Adrenal gland (tissue), 12 donors: ENCODE data around the gene TTC21B. TPM values are rescaled to one million over a fixed set of nuclear protein-coding genes. Genes with fewer than 3 reads are reported as not detected.

ENCODE experiments used
- DNase-seq, 7 donors: peaks; one replicate each; pipeline ENCODE4 v3.0.0-alpha.2; 2019 to 2020
- H3K27ac ChIP-seq, 5 donors: fragments of 200-600 bp; sonication (generic) in 4 of 5; 1 replicate in 3 of 5; 2 replicates in 2 of 5; pipeline versions ENCODE4 v1.5.1 to v1.8.0; 2016 to 2020; ENCODE audit warnings: mild to moderate bottlenecking in 1 of 5
- H3K27me3 ChIP-seq: fragments of 200-600 bp; 2 replicates; pipeline ENCODE4 v1.8.0; 2021
- H3K36me3 ChIP-seq, 2 donors: fragments of 200-600 bp; replicated peaks in 1 of 2; 1 replicate in 1 of 2; 2 replicates in 1 of 2; pipeline versions ENCODE4 v1.5.1 to v1.8.0; 2018 to 2022
- H3K4me1 ChIP-seq, 2 donors: fragments of 200-600 bp; replicated peaks in 1 of 2; 1 replicate in 1 of 2; 2 replicates in 1 of 2; pipeline versions ENCODE4 v1.5.1 to v1.8.0; 2018 to 2021
- H3K4me3 ChIP-seq, 4 donors: fragments of 200-600 bp; sonication (generic) in 3 of 4; one replicate each; pipeline ENCODE4 v1.5.1; 2016 to 2018
- H3K9me3 ChIP-seq, 3 donors: fragments of 200-600 bp; sonication (generic) in 1 of 3; replicated peaks in 1 of 3; 1 replicate in 2 of 3; 2 replicates in 1 of 3; pipeline versions ENCODE4 v1.5.1 to v1.8.0; 2016 to 2021
- CTCF ChIP-seq, 6 experiments: fragments of 450-650 bp in 4 of 6; fragments of 200-600 bp in 2 of 6; sonication (generic) in 1 of 6; IDR thresholded peaks; 1 replicate in 5 of 6; 2 replicates in 1 of 6; pipeline versions ENCODE4 v1.5.1 to v1.8.0; 2016 to 2021; ENCODE audit warnings: antibody characterized with exemption in 6 of 6, mild to moderate bottlenecking in 2 of 6, moderate library complexity in 1 of 6
- POLR2A ChIP-seq, 2 donors: fragments of 450-650 bp; IDR thresholded peaks; one replicate each; pipeline ENCODE4 v1.6.1; 2017; ENCODE audit warnings: antibody characterized with exemption in 2 of 2, mild to moderate bottlenecking in 2 of 2, moderate library complexity in 1 of 2
- WGBS, 4 donors: extraction: QIAGEN DNeasy Blood & Tissue Kit in 2 of 4; methylation state at CpG; one replicate each; pipeline versions ENCODE4 v1.1.5 to v1.1.7; 2013 to 2017; 5-methylcytosine and 5-hydroxymethylcytosine counted together
- intact Hi-C, 2 donors: fragments of 100-400 bp; cut with DNase I; formaldehyde crosslinking; loops; one replicate each; pipeline versions ENCODE4 v1.14.1 to v1.15.0; 2022 to 2023
- polyA plus RNA-seq, 3 donors: library from polyadenylated mRNA; stranded (reverse); fragments of 200-250 nt in 2 of 3; fragments of 350-450 nt in 1 of 3; fragmentation: Illumina TruSeq in 1 of 3; extraction: RNeasy Lipid Tissue Mini Kit (QIAGEN cat#74804) in 1 of 3; gene quantifications; one replicate each; pipeline ENCODE4 v1.2.3, GENCODE V29; 2013 to 2014
- total RNA-seq, 9 donors: library from RNA; depleted of rRNA in 4 of 9; stranded (reverse); fragments of >200 nt in 4 of 9; fragments of 120-200 nt in 1 of 9; fragmentation: NEBNext Ultra II Directional in 1 of 9; extraction: Animal tissue kit (Norgen Biotek cat#: 25700) in 1 of 9; gene quantifications; one replicate each; pipeline versions ENCODE4 v1.1.0 to v1.2.4, GENCODE V29; 2013 to 2023
- donor health status: healthy with polysubstance abuse.
- donor health status: Bipolar disorder and iron deficiency.
- donor health status: DM: yes; HTN: yes; CAD: no.
- donor health status: DM: no; HTN: no; CAD: no.
- donor health status: DM: no; HTN: no; CAD: no.
- donor health status: DM: yes; HTN: yes; CAD: no.

Gene TTC21B
- total and polyA plus RNA-seq, 12 donors = 4.8 to 28.5 (median 10.0) TPM

GRCh38 chr2:165902934-165903333 lies 50.6 kb downstream of the TTC21B start:
- Histone ChIP-seq H3K27ac (no peak overlapping the region), H3K4me3 (no peak overlapping the region)
- intact Hi-C loops = no loop called here

GRCh38 chr2:165901620-165902298 lies 51.8 kb downstream of the TTC21B start:
- intact Hi-C loops = no loop called here
- Histone ChIP-seq H3K4me1 (peaks cover 0 to 21% of the 10 kb centered on the region in 2 donors), H3K27me3 (no peaks in the 10 kb centered on the region), H3K9me3 (no peaks in the 10 kb centered on the region), H3K4me3 (no peak overlapping the region), H3K36me3 (peaks cover 0 to 5% of the 10 kb centered on the region in 2 donors), H3K27ac (no peak overlapping the region)
- no peak for DNase-seq
- WGBS, 4 donors = 67 to 77% (median 72%) methylated on average over 7 of the region's 7 CpGs
- TF ChIP-seq CTCF (IDR thresholded peaks at IDR 0.05) (no peak), POLR2A (IDR thresholded peaks at IDR 0.05) (no peak)

More at GRCh38 chr2:165902934-165903333, 50.6 kb downstream of the TTC21B start:
- H3K36me3 ChIP-seq = no peaks in the 10 kb centered on the region
- H3K27me3 ChIP-seq = no peaks in the 10 kb centered on the region
- peak in 1 of 7 donors; percentile 8 for DNase-seq
- no peak for TF ChIP-seq CTCF (IDR thresholded peaks at IDR 0.05)
- no peak for TF ChIP-seq POLR2A (IDR thresholded peaks at IDR 0.05)
- H3K4me1 ChIP-seq = peaks cover 0 to 21% of the 10 kb centered on the region in 2 donors
- no peaks in the 10 kb centered on the region for H3K9me3 ChIP-seq

GRCh38 chr2:165899311-165899710 lies 54.3 kb downstream of the TTC21B start:
- Histone ChIP-seq H3K4me3 (no peak overlapping the region), H3K27me3 (no peaks in the 10 kb centered on the region), H3K4me1 (peaks cover 0 to 21% of the 10 kb centered on the region in 2 donors), H3K9me3 (no peaks in the 10 kb centered on the region), H3K27ac (no peak overlapping the region), H3K36me3 (peaks cover 0 to 20% of the 10 kb centered on the region in 2 donors)
- no peak for DNase-seq
- WGBS, 4 donors = 80 to 88% (median 82%) methylated on average over 2 of the region's 2 CpGs
- intact Hi-C loops = no loop called here
- TF ChIP-seq CTCF (IDR thresholded peaks at IDR 0.05) (no peak), POLR2A (IDR thresholded peaks at IDR 0.05) (no peak)

- H3K4me1 ChIP-seq = peaks cover 0 to 21% of the 10 kb centered on the region in 2 donors
- H3K27me3 ChIP-seq = no peaks in the 10 kb centered on the region
- 77 to 83% (median 80%) methylated on average over 4 of the region's 4 CpGs for WGBS, 4 donors
- H3K9me3 ChIP-seq = no peaks in the 10 kb centered on the region
- H3K27ac ChIP-seq = no peak overlapping the region
- TF ChIP-seq POLR2A (IDR thresholded peaks at IDR 0.05) = no peak
- no peak for TF ChIP-seq CTCF (IDR thresholded peaks at IDR 0.05)
- DNase-seq = no peak
- H3K4me3 ChIP-seq = no peak overlapping the region
- H3K36me3 ChIP-seq = peaks cover 0 to 20% of the 10 kb centered on the region in 2 donors
- intact Hi-C loops = no loop called here
These were observed 55.2 kb downstream of the TTC21B start for GRCh38 chr2:165898381-165898780.
